IMR-90 (cell line): ENCODE measurements around the gene SHC2. TPM values are rescaled to one million over a fixed set of nuclear protein-coding genes. Genes with fewer than 3 reads are reported as not detected.

ENCODE experiments used
- ATAC-seq: fragments of 200-7000 bp; cut with Tn5 transposase; 2 replicates; pipeline ENCODE4 v1.9.1; 2020; ENCODE audit warnings: low read depth, mild to moderate bottlenecking, moderate library complexity
- BruUV-seq: library from RNA; stranded (reverse); fragments of 400-500 nt; replicated peaks from 2 replicates; lab custom pipeline; 2021; lab: Mats Ljungman, UMichigan
- CTCF ChIA-PET: fragments of 300-600 bp; formaldehyde crosslinking; extraction: SDS; loops from one replicate; lab custom pipeline; 2021; ENCODE audit warnings: antibody characterized with exemption; lab: Yijun Ruan, JAX
- POLR2A ChIA-PET: fragments of 300-600 bp; sonication (Branson Sonifier 250); formaldehyde crosslinking; loops from one replicate; lab custom pipeline; 2022; ENCODE audit warnings: antibody characterized with exemption; ENCODE audit not compliant: unreplicated experiment; lab: Charles Lee
- DNase-seq: peaks from one replicate; pipeline ENCODE4 v3.0.0; 2013
- H2AFZ ChIP-seq: replicated peaks from 2 replicates; pipeline ENCODE3; 2013; ENCODE audit warnings: low read length, mild to moderate bottlenecking; ENCODE audit not compliant: poor library complexity
- H2AK5ac ChIP-seq: 2 replicates; pipeline ENCODE4 v1.6.1; 2013; ENCODE audit warnings: low read depth, low read length, inconsistent platforms
- H2AK9ac ChIP-seq: replicated peaks from 2 replicates; pipeline ENCODE3; 2013; ENCODE audit warnings: mild to moderate bottlenecking, low read depth, low read length, moderate library complexity; ENCODE audit not compliant: poor library complexity
- H2BK120ac ChIP-seq: 2 replicates; pipeline ENCODE4 v1.6.1; 2013; ENCODE audit warnings: low read depth, low read length, inconsistent platforms
- H2BK15ac ChIP-seq: 3 replicates; pipeline ENCODE4 v1.6.1; 2013; ENCODE audit warnings: low read depth, low read length, inconsistent platforms
- H2BK20ac ChIP-seq: 2 replicates; pipeline ENCODE4 v1.6.1; 2013; ENCODE audit warnings: low read depth, mild to moderate bottlenecking, inconsistent platforms, low read length, moderate library complexity
- H2BK5ac ChIP-seq: 2 replicates; pipeline ENCODE4 v1.6.1; 2013; ENCODE audit warnings: mild to moderate bottlenecking, low read depth, low read length, inconsistent platforms; ENCODE audit not compliant: poor library complexity, severe bottlenecking
- H3K14ac ChIP-seq: replicated peaks from 2 replicates; pipeline ENCODE4 v1.6.1; 2013; ENCODE audit warnings: low read depth, low read length, inconsistent platforms
- H3K18ac ChIP-seq: 2 replicates; pipeline ENCODE4 v1.6.1; 2013; ENCODE audit warnings: low read depth, low read length, control low read depth
- H3K23ac ChIP-seq: 2 replicates; pipeline ENCODE4 v1.6.1; 2013; ENCODE audit warnings: low read depth, low read length, inconsistent platforms
- H3K27ac ChIP-seq: 2 replicates; pipeline ENCODE4 v1.5.1; 2013; ENCODE audit warnings: mild to moderate bottlenecking, control low read depth, low read length; ENCODE audit not compliant: insufficient read depth
- H3K27me3 ChIP-seq: 2 replicates; pipeline ENCODE4 v1.6.1; 2013; ENCODE audit warnings: low read length; ENCODE audit not compliant: control insufficient read depth, insufficient read depth
- H3K36me3 ChIP-seq: 2 replicates; pipeline ENCODE4 v1.6.1; 2013; ENCODE audit warnings: low read length, mixed read lengths; ENCODE audit not compliant: control insufficient read depth, insufficient read depth
- H3K4ac ChIP-seq: 2 replicates; pipeline ENCODE4 v1.6.1; 2013; ENCODE audit warnings: low read depth, low read length, inconsistent platforms
- H3K4me1 ChIP-seq: 2 replicates; pipeline ENCODE4 v1.6.1; 2013; ENCODE audit warnings: low read length, mixed read lengths; ENCODE audit not compliant: control insufficient read depth, insufficient read depth
- H3K4me2 ChIP-seq: 2 replicates; pipeline ENCODE4 v1.6.1; 2013; ENCODE audit warnings: low read depth, mild to moderate bottlenecking, control low read depth, low read length, moderate library complexity
- H3K4me3 ChIP-seq: 2 replicates; pipeline ENCODE4 v1.5.1; 2013; ENCODE audit warnings: low read depth, mild to moderate bottlenecking, control low read depth, low read length, moderate library complexity; ENCODE audit not compliant: insufficient read depth
- H3K56ac ChIP-seq: 2 replicates; pipeline ENCODE4 v1.6.1; 2013; ENCODE audit warnings: low read length, inconsistent platforms; ENCODE audit not compliant: insufficient read depth; ENCODE audit errors: extremely low read depth
- H3K79me1 ChIP-seq, 2 experiments: 2 replicates each; pipeline ENCODE4 v1.6.1; 2013; ENCODE audit warnings: low read length in 2 of 2, inconsistent platforms in 1 of 2, low read depth in 1 of 2
- H3K9ac ChIP-seq: 2 replicates; pipeline ENCODE4 v1.6.1; 2013; ENCODE audit warnings: low read depth, low read length, control low read depth
- H3K9me1 ChIP-seq: 2 replicates; pipeline ENCODE4 v1.6.1; 2013; ENCODE audit warnings: low read length, inconsistent platforms; ENCODE audit not compliant: insufficient read depth
- H3K9me3 ChIP-seq: 2 replicates; pipeline ENCODE4 v1.6.1; 2013; ENCODE audit warnings: low read length; ENCODE audit not compliant: control insufficient read depth, insufficient read depth
- H4K20me1 ChIP-seq: 2 replicates; pipeline ENCODE4 v1.6.1; 2013; ENCODE audit warnings: low read length, inconsistent platforms; ENCODE audit not compliant: insufficient read depth
- H4K5ac ChIP-seq: 2 replicates; pipeline ENCODE4 v1.6.1; 2013; ENCODE audit warnings: mild to moderate bottlenecking, low read depth, low read length, control low read depth
- H4K8ac ChIP-seq, 2 experiments: 2 replicates each; pipeline ENCODE4 v1.6.1; 2013; ENCODE audit warnings: low read depth in 2 of 2, low read length in 2 of 2, control low read depth in 1 of 2, inconsistent platforms in 1 of 2
- H4K91ac ChIP-seq: 2 replicates; pipeline ENCODE4 v1.6.1; 2013; ENCODE audit warnings: low read depth, low read length, inconsistent platforms; ENCODE audit not compliant: insufficient read depth
- BHLHE40 ChIP-seq: fragments of 150-350 bp; IDR thresholded peaks from 2 replicates; pipeline ENCODE4 v1.6.1; 2016; ENCODE audit warnings: mild to moderate bottlenecking, low read depth, low read length
- CEBPB ChIP-seq: IDR thresholded peaks from 2 replicates; pipeline ENCODE4 v1.6.1; 2012; ENCODE audit warnings: low read depth, low read length, improper control_type of control experiment
- CHD1 ChIP-seq: IDR thresholded peaks from 2 replicates; pipeline ENCODE4 v1.6.1; 2012; ENCODE audit warnings: low read depth, low read length, improper control_type of control experiment
- ELK1 ChIP-seq: fragments of 150-350 bp; IDR thresholded peaks from 2 replicates; pipeline ENCODE4 v1.6.1; 2016; ENCODE audit warnings: low read depth, mild to moderate bottlenecking, low read length, moderate library complexity, borderline replicate concordance
- FOS ChIP-seq: fragments of 150-350 bp; IDR thresholded peaks from 2 replicates; pipeline ENCODE4 v1.6.1; 2016; ENCODE audit warnings: low read depth, low read length
- MAFK ChIP-seq: IDR thresholded peaks from 2 replicates; pipeline ENCODE4 v1.6.1; 2012; ENCODE audit warnings: low read depth, low read length, improper control_type of control experiment
- MAZ ChIP-seq: IDR thresholded peaks from 2 replicates; pipeline ENCODE4 v1.6.1; 2012; ENCODE audit warnings: low read depth, mild to moderate bottlenecking, low read length, improper control_type of control experiment, moderate library complexity, borderline replicate concordance
- MXI1 ChIP-seq: IDR thresholded peaks from 2 replicates; pipeline ENCODE4 v1.6.1; 2012; ENCODE audit warnings: low read depth, mild to moderate bottlenecking, low read length, moderate library complexity, borderline replicate concordance
- NFE2L2 ChIP-seq: fragments of 150-350 bp; IDR thresholded peaks from 2 replicates; pipeline ENCODE4 v1.6.1; 2016; ENCODE audit warnings: low read depth, mild to moderate bottlenecking, low read length
- POLR2A ChIP-seq: IDR thresholded peaks from 2 replicates; pipeline ENCODE4 v1.6.1; 2012; ENCODE audit warnings: mild to moderate bottlenecking, low read depth, low read length
- RAD21 ChIP-seq: IDR thresholded peaks from 2 replicates; pipeline ENCODE4 v1.6.1; 2012; ENCODE audit warnings: low read length, improper control_type of control experiment
- RCOR1 ChIP-seq: IDR thresholded peaks from 2 replicates; pipeline ENCODE4 v1.6.1; 2012; ENCODE audit warnings: mild to moderate bottlenecking, low read length, improper control_type of control experiment; ENCODE audit not compliant: insufficient replicate concordance
- RFX5 ChIP-seq: IDR thresholded peaks from 2 replicates; pipeline ENCODE4 v1.8.0; 2012; ENCODE audit warnings: low read depth, mild to moderate bottlenecking, low read length, moderate library complexity
- SMC3 ChIP-seq: fragments of 150-350 bp; IDR thresholded peaks from 2 replicates; pipeline ENCODE4 v1.6.1; 2016; ENCODE audit warnings: low read depth, mild to moderate bottlenecking, antibody characterized with exemption, low read length, moderate library complexity
- WGBS, 2 experiments: methylation state at CpG; one replicate each; pipeline versions ENCODE4 v1.1.5 to v1.1.7; 2013; ENCODE audit warnings: missing lambda C conversion rate in 2 of 2; ENCODE audit not compliant: insufficient read length in 1 of 2; ENCODE audit errors: extremely low coverage in 2 of 2; 5-methylcytosine and 5-hydroxymethylcytosine counted together
- dilution Hi-C: fragments of 300-500 bp; cut with HindIII; formaldehyde crosslinking; loops from one replicate; pipeline ENCODE4 v1.14.3; 2018; ENCODE audit warnings: low sequenced_read_pairs; ENCODE audit not compliant: unreplicated experiment
- in situ Hi-C: fragments of 300-500 bp; cut with MboI; formaldehyde crosslinking; loops from 3 replicates; pipeline ENCODE4 v1.14.3; 2019; ENCODE audit warnings: low sequenced_read_pairs, inconsistent platforms, mixed read lengths
- intact Hi-C: fragments of 100-400 bp; cut with micrococcal nuclease; formaldehyde crosslinking; loops from 2 replicates; pipeline ENCODE4 v1.10.0; 2022
- polyA plus RNA-seq, 3 experiments: library from polyadenylated mRNA; depleted of rRNA; stranded (reverse); fragments of >200 nt; gene quantifications; 2 replicates each; pipeline ENCODE4 v1.2.3, GENCODE V29; 2012; ENCODE audit warnings: low replicate concordance in 1 of 3
- total RNA-seq: library from RNA; depleted of rRNA; stranded (reverse); fragments of >200 nt; gene quantifications from 2 replicates; pipeline ENCODE4 v1.2.3, GENCODE V29; 2012
- TF ChIP-seq, protein P1 (sequence below): fragments of 150-350 bp; IDR thresholded peaks from 2 replicates; pipeline ENCODE4 v1.6.1; 2017; ENCODE audit warnings: mild to moderate bottlenecking, antibody characterized with exemption, low read length, low read depth
- TF ChIP-seq, protein P2 (sequence below): conservative IDR thresholded peaks from 2 replicates; pipeline ENCODE4 v1.5.1; 2012; ENCODE audit warnings: mild to moderate bottlenecking, low read depth, low read length, improper control_type of control experiment

Gene SHC2
- total and polyA plus RNA-seq, 2 of the 4 experiments (the other 2 are of a cell fraction), result 0.68 TPM; not detected in 1

GRCh38 chr19:434152-434960 is 26.5 kb downstream of the SHC2 start:
- no peaks in the 10 kb centered on the region for H3K36me3 ChIP-seq
- dilution Hi-C loops, result no loop called here
- peaks cover 15% of the 10 kb centered on the region for H3K9me3 ChIP-seq
- no peaks in the 10 kb centered on the region; the same call in 1 of the 2 replicates for H3K27me3 ChIP-seq
- ChIA-PET POLR2A (no interaction called here), CTCF (no interaction called here)
- no peaks in the 10 kb centered on the region for H3K4me1 ChIP-seq
- no peak overlapping the region for H3K4me2 ChIP-seq
- no peak overlapping the region for H3K23ac ChIP-seq
- H3K14ac ChIP-seq, result no peak overlapping the region
- no peak overlapping the region for H4K5ac ChIP-seq
- H3K4me3 ChIP-seq, result no peak overlapping the region
- no peaks in the 10 kb centered on the region for H3K9me1 ChIP-seq
- H2BK5ac ChIP-seq, result no peak overlapping the region
- no peak overlapping the region for H3K18ac ChIP-seq
- H2AK5ac ChIP-seq, result no peak overlapping the region
- H3K9ac ChIP-seq, result no peak overlapping the region
- no peak overlapping the region for H2BK20ac ChIP-seq
- H3K56ac ChIP-seq, result no peak overlapping the region
- no peaks in the 10 kb centered on the region for H4K20me1 ChIP-seq
- DNase-seq (no peak), ATAC-seq (no peak)
- in situ Hi-C loops, result no loop called here
- H3K27ac ChIP-seq, result no peak overlapping the region
- no peak overlapping the region for H4K8ac ChIP-seq
- H2BK120ac ChIP-seq, result no peak overlapping the region
- no peak overlapping the region for H4K91ac ChIP-seq
- 75 to 100% methylated on average over 1 to 10 of the region's 22 CpGs for WGBS, 2 experiments
- BruUV-seq, result no TSS peak
- H3K4ac ChIP-seq, result no peak overlapping the region
- no peak overlapping the region for H2AFZ ChIP-seq
- H2AK9ac ChIP-seq, result no peak overlapping the region
- no peak for TF ChIP-seq BHLHE40
- TF ChIP-seq FOS, result no peak
- TF ChIP-seq MAZ, result no peak
- no peak for TF ChIP-seq CEBPB
- no peak for TF ChIP-seq SMC3
- no peak for TF ChIP-seq RAD21
- TF ChIP-seq POLR2A, result no peak
- no peak for TF ChIP-seq NFE2L2
- TF ChIP-seq, protein P1, sequence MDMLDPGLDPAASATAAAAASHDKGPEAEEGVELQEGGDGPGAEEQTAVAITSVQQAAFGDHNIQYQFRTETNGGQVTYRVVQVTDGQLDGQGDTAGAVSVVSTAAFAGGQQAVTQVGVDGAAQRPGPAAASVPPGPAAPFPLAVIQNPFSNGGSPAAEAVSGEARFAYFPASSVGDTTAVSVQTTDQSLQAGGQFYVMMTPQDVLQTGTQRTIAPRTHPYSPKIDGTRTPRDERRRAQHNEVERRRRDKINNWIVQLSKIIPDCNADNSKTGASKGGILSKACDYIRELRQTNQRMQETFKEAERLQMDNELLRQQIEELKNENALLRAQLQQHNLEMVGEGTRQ, result no peak
- no peak for TF ChIP-seq RFX5
- TF ChIP-seq RCOR1, result no peak
- no peak for TF ChIP-seq CHD1
- TF ChIP-seq MAFK, result no peak
- no peak for TF ChIP-seq MXI1
- TF ChIP-seq, protein P2, sequence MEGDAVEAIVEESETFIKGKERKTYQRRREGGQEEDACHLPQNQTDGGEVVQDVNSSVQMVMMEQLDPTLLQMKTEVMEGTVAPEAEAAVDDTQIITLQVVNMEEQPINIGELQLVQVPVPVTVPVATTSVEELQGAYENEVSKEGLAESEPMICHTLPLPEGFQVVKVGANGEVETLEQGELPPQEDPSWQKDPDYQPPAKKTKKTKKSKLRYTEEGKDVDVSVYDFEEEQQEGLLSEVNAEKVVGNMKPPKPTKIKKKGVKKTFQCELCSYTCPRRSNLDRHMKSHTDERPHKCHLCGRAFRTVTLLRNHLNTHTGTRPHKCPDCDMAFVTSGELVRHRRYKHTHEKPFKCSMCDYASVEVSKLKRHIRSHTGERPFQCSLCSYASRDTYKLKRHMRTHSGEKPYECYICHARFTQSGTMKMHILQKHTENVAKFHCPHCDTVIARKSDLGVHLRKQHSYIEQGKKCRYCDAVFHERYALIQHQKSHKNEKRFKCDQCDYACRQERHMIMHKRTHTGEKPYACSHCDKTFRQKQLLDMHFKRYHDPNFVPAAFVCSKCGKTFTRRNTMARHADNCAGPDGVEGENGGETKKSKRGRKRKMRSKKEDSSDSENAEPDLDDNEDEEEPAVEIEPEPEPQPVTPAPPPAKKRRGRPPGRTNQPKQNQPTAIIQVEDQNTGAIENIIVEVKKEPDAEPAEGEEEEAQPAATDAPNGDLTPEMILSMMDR, result no peak
- TF ChIP-seq ELK1, result no peak
- H2BK15ac ChIP-seq, result no peak overlapping the region
- intact Hi-C loops, result no loop called here
- H3K79me1 ChIP-seq, result no peaks in the 10 kb centered on the region
